Prostate gland (tissue), 2 donors: ENCODE results near the gene ATP2A1. TPM values are rescaled to one million over a fixed set of nuclear protein-coding genes. Genes with fewer than 3 reads are reported as not detected.

Experiments
- DNase-seq: peaks from one replicate; pipeline ENCODE4 v3.0.0-alpha.2; 2019; ENCODE audit warnings: low spot score
- H3K27ac ChIP-seq, 2 donors: fragments of 200-600 bp; sonication (generic); 2 replicates each; pipeline ENCODE4 v1.5.1; 2017 to 2019
- H3K27me3 ChIP-seq: fragments of 200-600 bp; sonication (generic); replicated peaks from 2 replicates; pipeline ENCODE4 v1.5.1; 2019; ENCODE audit not compliant: insufficient read depth
- H3K36me3 ChIP-seq, 2 donors: fragments of 200-600 bp; sonication (generic); 1 replicate in 1 of 2; 2 replicates in 1 of 2; pipeline versions ENCODE4 v1.5.1 to v1.8.1; 2017 to 2019
- H3K4me1 ChIP-seq: fragments of 200-600 bp; sonication (generic); replicated peaks from 2 replicates; pipeline ENCODE4 v1.5.1; 2019
- H3K4me3 ChIP-seq, 2 donors: fragments of 200-600 bp; sonication (generic); 2 replicates each; pipeline ENCODE4 v1.5.1; 2017 to 2019
- H3K9me3 ChIP-seq: fragments of 200-600 bp; sonication (generic); 2 replicates; pipeline ENCODE4 v1.5.1; 2017
- CTCF ChIP-seq, 4 experiments: fragments of 200-600 bp in 2 of 4; fragments of 450-650 bp in 2 of 4; sonication (generic) in 2 of 4; IDR thresholded peaks; 1 replicate in 3 of 4; 2 replicates in 1 of 4; pipeline ENCODE4 v1.5.1; 2016 to 2019; ENCODE audit warnings: antibody characterized with exemption in 4 of 4, mild to moderate bottlenecking in 2 of 4, moderate library complexity in 2 of 4
- POLR2A ChIP-seq: fragments of 450-650 bp; IDR thresholded peaks from one replicate; pipeline ENCODE4 v1.6.1; 2016; ENCODE audit warnings: antibody characterized with exemption, mild to moderate bottlenecking
- POLR2AphosphoS5 ChIP-seq: sonication (generic); formaldehyde crosslinking; IDR thresholded peaks from one replicate; pipeline ENCODE4 v1.6.1; 2017; ENCODE audit warnings: antibody characterized with exemption
- WGBS: methylation state at CpG from one replicate; pipeline ENCODE4 v1.1.5; 2018; 5-methylcytosine and 5-hydroxymethylcytosine counted together
- intact Hi-C: fragments of 100-400 bp; cut with DNase I; formaldehyde crosslinking; loops from one replicate; pipeline ENCODE4 v1.14.2; 2022
- total RNA-seq, 2 donors: library from RNA; depleted of rRNA; stranded (reverse); fragments of >200 nt; gene quantifications; one replicate each; pipeline ENCODE4 v1.1.0, GENCODE V29; 2016

ATP2A1 gene
- total RNA-seq, 2 donors from 2014 or later: 1.5 to 3.1 TPM

GRCh38 chr16:28893291-28893690 is 15.0 kb downstream of the ATP2A1 start:
- Histone ChIP-seq H3K36me3 (no peaks in the 10 kb centered on the region), H3K9me3 (no peaks in the 10 kb centered on the region), H3K4me3 (no peak overlapping the region), H3K27ac (no peak overlapping the region), H3K4me1 (no peaks in the 10 kb centered on the region), H3K27me3 (no peaks in the 10 kb centered on the region)
- TF ChIP-seq POLR2AphosphoS5 (no peak), CTCF (IDR thresholded peaks at IDR 0.05) (no peak), POLR2A (no peak)
- intact Hi-C loops: no loop called here
- no peak for DNase-seq
- WGBS: 84% methylated on average over 4 of the region's 4 CpGs

DNA sequence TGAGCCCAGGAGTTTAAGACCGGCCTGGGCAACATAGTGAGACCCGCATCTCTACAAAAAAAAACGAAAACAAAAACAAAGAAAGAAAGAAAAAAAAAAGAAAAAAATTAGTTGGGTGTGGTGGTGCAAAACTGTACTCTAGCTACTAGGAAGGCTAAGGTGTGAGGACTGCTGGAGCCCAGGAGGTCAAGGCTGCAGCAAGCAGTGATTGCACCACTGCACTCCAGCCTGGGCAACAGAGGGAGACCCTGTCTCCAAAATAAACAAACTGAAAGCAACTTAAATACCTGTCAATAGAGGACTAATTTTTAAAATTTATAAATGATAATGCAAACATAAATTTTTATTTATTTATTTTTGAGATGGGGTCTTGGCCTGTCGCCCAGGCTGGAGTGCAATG is 17.3 kb downstream of the ATP2A1 start:
- no peak overlapping the region for H3K27ac ChIP-seq
- H3K4me3 ChIP-seq: no peak overlapping the region
- H3K4me1 ChIP-seq: no peaks in the 10 kb centered on the region
- no peaks in the 10 kb centered on the region for H3K9me3 ChIP-seq
- H3K36me3 ChIP-seq: no peaks in the 10 kb centered on the region
- DNase-seq: no peak
- H3K27me3 ChIP-seq: no peaks in the 10 kb centered on the region
- WGBS: 97% methylated on average over 4 of the region's 4 CpGs
- TF ChIP-seq POLR2A (no peak), POLR2AphosphoS5 (no peak), CTCF (IDR thresholded peaks at IDR 0.05) (no peak)
- intact Hi-C loops: no loop called here

DNA sequence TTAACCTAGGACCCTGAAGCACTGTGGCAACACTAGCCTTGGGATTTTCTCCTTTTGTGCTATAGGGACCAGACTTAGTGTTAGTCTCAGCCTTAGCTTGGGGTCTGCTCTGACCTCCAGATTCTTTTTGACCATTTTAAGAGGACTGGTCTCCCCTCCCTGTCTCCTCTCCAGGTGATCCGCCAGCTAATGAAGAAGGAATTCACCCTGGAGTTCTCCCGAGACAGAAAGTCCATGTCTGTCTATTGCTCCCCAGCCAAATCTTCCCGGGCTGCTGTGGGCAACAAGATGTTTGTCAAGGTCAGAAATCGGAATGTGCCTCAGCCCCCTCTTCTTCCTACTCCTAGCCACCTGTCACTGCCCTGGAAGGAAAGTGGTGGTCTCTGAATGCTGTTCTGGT is 19.5 kb downstream of the ATP2A1 start:
- no peaks in the 10 kb centered on the region for H3K4me1 ChIP-seq
- H3K4me3 ChIP-seq: no peak overlapping the region
- TF ChIP-seq POLR2AphosphoS5 (no peak), CTCF (IDR thresholded peaks at IDR 0.05) (no peak), POLR2A (no peak)
- DNase-seq: no peak
- H3K27me3 ChIP-seq: no peaks in the 10 kb centered on the region
- 79% methylated on average over 4 of the region's 4 CpGs for WGBS
- intact Hi-C loops: no loop called here
- no peak overlapping the region for H3K27ac ChIP-seq
- H3K9me3 ChIP-seq: no peaks in the 10 kb centered on the region
- no peaks in the 10 kb centered on the region for H3K36me3 ChIP-seq

DNA sequence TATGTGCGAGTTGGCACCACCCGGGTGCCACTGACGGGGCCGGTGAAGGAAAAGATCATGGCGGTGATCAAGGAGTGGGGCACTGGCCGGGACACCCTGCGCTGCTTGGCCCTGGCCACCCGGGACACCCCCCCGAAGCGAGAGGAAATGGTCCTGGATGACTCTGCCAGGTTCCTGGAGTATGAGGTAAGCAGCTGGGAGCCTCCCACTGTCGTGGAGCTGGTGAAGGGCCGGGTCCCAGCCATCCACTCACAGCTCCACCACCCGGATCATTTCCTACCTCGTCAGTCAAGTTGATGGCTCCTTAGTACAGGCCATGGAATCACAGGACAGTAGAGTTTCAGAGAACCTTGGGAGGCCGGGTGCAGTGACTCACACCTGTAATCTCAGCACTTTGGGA is 20.0 kb downstream of the ATP2A1 start:
- 85% methylated on average over 15 of the region's 15 CpGs for WGBS
- no peak for DNase-seq
- H3K27ac ChIP-seq: no peak overlapping the region

More for the DNA sequence above, 20.0 kb downstream of the ATP2A1 start:
- no peaks in the 10 kb centered on the region for H3K9me3 ChIP-seq
- H3K4me1 ChIP-seq: no peaks in the 10 kb centered on the region
- H3K36me3 ChIP-seq: no peaks in the 10 kb centered on the region
- intact Hi-C loops: no loop called here
- H3K4me3 ChIP-seq: no peak overlapping the region
- no peak for TF ChIP-seq CTCF (IDR thresholded peaks at IDR 0.05)
- TF ChIP-seq POLR2A: no peak
- no peak for TF ChIP-seq POLR2AphosphoS5
- no peaks in the 10 kb centered on the region for H3K27me3 ChIP-seq
